DOHH2 (cell line): Measurements from ENCODE around the gene SSTR5.

ENCODE experiments used
- CTCF ChIP-seq: fragments of 200-600 bp; sonication (generic); IDR thresholded peaks from one replicate; pipeline ENCODE4 v1.5.1; 2014; ENCODE audit warnings: antibody characterized with exemption, mild to moderate bottlenecking, low read depth, low read length; ENCODE audit not compliant: poor library complexity, severe bottlenecking
- EZH2phosphoT487 ChIP-seq: fragments of 200-600 bp; sonication (generic); IDR thresholded peaks from 2 replicates; pipeline ENCODE4 v1.6.1; 2017; ENCODE audit warnings: borderline replicate concordance, mild to moderate bottlenecking, antibody characterized with exemption, low read length, moderate library complexity, mixed read lengths

- TF ChIP-seq CTCF (no peak), EZH2phosphoT487 (no peak)
Measured at GRCh38 chr16:1129106-1129960, 56.8 kb downstream of the SSTR5 start.
